Liver (tissue), 9 donors: ENCODE data around the gene MAP1S. TPM values are rescaled to one million over a fixed set of nuclear protein-coding genes. Genes with fewer than 3 reads are reported as not detected.
A peak's percentile ranks its signal among the peaks of the same experiment; 100 is the strongest.

ENCODE experiments used
- DNase-seq: peaks from one replicate; pipeline ENCODE4 v3.0.0-alpha.2; 2017; ENCODE audit warnings: low spot score
- H3K27ac ChIP-seq, 2 donors: one replicate each; pipeline ENCODE4 v1.7.0; 2013; ENCODE audit warnings: inconsistent platforms in 2 of 2, low read length in 2 of 2, control low read depth in 1 of 2, low read depth in 1 of 2, mild to moderate bottlenecking in 1 of 2
- H3K27me3 ChIP-seq, 4 donors: one replicate each; pipeline versions ENCODE4 v1.6.1 to v1.7.0; 2013; ENCODE audit warnings: low read length in 3 of 4, inconsistent platforms in 1 of 4, mild to moderate bottlenecking in 1 of 4, moderate library complexity in 1 of 4; ENCODE audit not compliant: control insufficient read depth in 4 of 4, insufficient read depth in 4 of 4
- H3K36me3 ChIP-seq, 4 donors: one replicate each; pipeline versions ENCODE4 v1.6.1 to v1.7.0; 2013; ENCODE audit warnings: low read length in 3 of 4, mild to moderate bottlenecking in 3 of 4, low read depth in 1 of 4, moderate library complexity in 1 of 4; ENCODE audit not compliant: control insufficient read depth in 4 of 4, insufficient read depth in 3 of 4
- H3K4me1 ChIP-seq, 4 donors: one replicate each; pipeline versions ENCODE4 v1.6.1 to v1.7.0; 2013; ENCODE audit warnings: low read length in 3 of 4, mild to moderate bottlenecking in 3 of 4, moderate library complexity in 1 of 4; ENCODE audit not compliant: control insufficient read depth in 4 of 4, insufficient read depth in 4 of 4
- H3K4me3 ChIP-seq, 3 donors: one replicate each; pipeline versions ENCODE4 v1.6.1 to v1.7.0; 2013; ENCODE audit warnings: low read length in 3 of 3, control low read depth in 1 of 3, low read depth in 1 of 3, mild to moderate bottlenecking in 1 of 3
- H3K9ac ChIP-seq, 2 donors: one replicate each; pipeline ENCODE4 v1.7.0; 2013; ENCODE audit warnings: low read length in 2 of 2, mild to moderate bottlenecking in 2 of 2, moderate library complexity in 2 of 2, control low read depth in 1 of 2, low read depth in 1 of 2
- H3K9me3 ChIP-seq, 4 donors: one replicate each; pipeline versions ENCODE4 v1.6.1 to v1.7.0; 2013; ENCODE audit warnings: low read length in 3 of 4; ENCODE audit not compliant: control insufficient read depth in 4 of 4
- EGR1 ChIP-seq, 2 donors: IDR thresholded peaks; 2 replicates each; pipeline ENCODE4 v1.6.1; 2016 to 2018; ENCODE audit warnings: antibody characterized with exemption in 2 of 2, low read depth in 2 of 2
- HNF4A ChIP-seq, 2 donors: conservative IDR thresholded peaks; 2 replicates each; pipeline ENCODE4 v1.6.1; 2016; ENCODE audit warnings: antibody characterized with exemption in 2 of 2, mild to moderate bottlenecking in 2 of 2
- NR2F2 ChIP-seq: IDR thresholded peaks from 2 replicates; pipeline ENCODE4 v1.6.1; 2016; ENCODE audit warnings: antibody characterized with exemption
- YY1 ChIP-seq: IDR thresholded peaks from 2 replicates; pipeline ENCODE4 v1.6.1; 2016; ENCODE audit warnings: antibody characterized with exemption, mild to moderate bottlenecking
- WGBS: extraction: QIAGEN DNeasy Blood & Tissue Kit; methylation state at CpG from one replicate; pipeline ENCODE4 v1.1.7; 2013; 5-methylcytosine and 5-hydroxymethylcytosine counted together
- polyA plus RNA-seq, 2 donors: library from polyadenylated mRNA; stranded (reverse) in 1 of 2; unstranded in 1 of 2; fragments of 200-250 nt in 1 of 2; fragments of >200 nt in 1 of 2; fragmentation: Nextera tagmentation in 1 of 2; extraction: Ambion mirVana in 1 of 2; gene quantifications; one replicate each; pipeline versions ENCODE4 v1.2.1 to v1.2.3, GENCODE V29; 2013 to 2015
- total RNA-seq, 2 donors: library from RNA; depleted of rRNA; stranded (reverse); fragments of >200 nt; gene quantifications; one replicate each; pipeline ENCODE4 v1.2.3, GENCODE V29; 2014
- TF ChIP-seq, protein P1 (sequence below): IDR thresholded peaks from 2 replicates; pipeline ENCODE4 v1.6.1; 2016; ENCODE audit warnings: antibody characterized with exemption
- TF ChIP-seq, protein P2 (sequence below): IDR thresholded peaks from 2 replicates; pipeline ENCODE4 v1.6.1; 2016; ENCODE audit warnings: antibody characterized with exemption, mild to moderate bottlenecking
- TF ChIP-seq, protein P3 (sequence below): IDR thresholded peaks from 2 replicates; pipeline ENCODE4 v1.6.1; 2016; ENCODE audit warnings: antibody characterized with exemption
- donor health status: healthy.
- donor health status: healthy.
- donor health status: healthy.
- donor health status: healthy.
- donor health status: healthy.

MAP1S gene
- total and polyA plus RNA-seq, 4 donors, result 8.2 to 20.3 (median 10.6) TPM

DNA sequence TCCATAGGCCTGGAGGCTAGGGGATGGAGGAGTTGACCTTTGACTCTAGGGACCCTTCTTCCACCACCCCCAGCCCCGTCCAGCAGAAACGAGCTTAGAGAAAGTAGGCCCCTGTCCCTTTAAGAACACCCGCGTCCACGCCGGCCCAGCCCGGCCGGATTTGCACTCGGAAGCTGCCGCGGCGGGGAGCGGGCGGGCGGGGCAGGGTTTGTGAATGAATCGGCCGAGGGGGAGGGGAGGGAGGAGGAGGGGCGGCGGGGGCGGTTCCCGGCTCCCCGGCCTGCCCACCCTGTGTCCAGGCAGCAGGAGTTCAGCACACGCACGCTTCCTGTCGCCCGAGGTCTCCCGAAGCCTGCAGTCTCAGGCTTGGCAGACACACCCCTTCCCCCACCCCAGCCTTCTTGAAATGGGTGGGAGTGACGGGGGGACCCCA is 32.7 kb upstream of the MAP1S start:
- under 1% methylated on average over 28 of the region's 28 CpGs for WGBS
- H3K27ac ChIP-seq, result no peak overlapping the region
- DNase-seq, result no peak
- H3K4me3 ChIP-seq, result no peak overlapping the region
- no peaks in the 10 kb centered on the region for H3K9me3 ChIP-seq
- H3K9ac ChIP-seq, result no peak overlapping the region
- H3K36me3 ChIP-seq, result no peaks in the 10 kb centered on the region
- peaks cover 0 to 8% (median 1%) of the 10 kb centered on the region in 4 donors for H3K4me1 ChIP-seq
- TF ChIP-seq, protein P1, sequence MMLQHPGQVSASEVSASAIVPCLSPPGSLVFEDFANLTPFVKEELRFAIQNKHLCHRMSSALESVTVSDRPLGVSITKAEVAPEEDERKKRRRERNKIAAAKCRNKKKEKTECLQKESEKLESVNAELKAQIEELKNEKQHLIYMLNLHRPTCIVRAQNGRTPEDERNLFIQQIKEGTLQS, result no peak
- peaks cover 0 to 14% (median 4%) of the 10 kb centered on the region in 4 donors for H3K27me3 ChIP-seq

DNA sequence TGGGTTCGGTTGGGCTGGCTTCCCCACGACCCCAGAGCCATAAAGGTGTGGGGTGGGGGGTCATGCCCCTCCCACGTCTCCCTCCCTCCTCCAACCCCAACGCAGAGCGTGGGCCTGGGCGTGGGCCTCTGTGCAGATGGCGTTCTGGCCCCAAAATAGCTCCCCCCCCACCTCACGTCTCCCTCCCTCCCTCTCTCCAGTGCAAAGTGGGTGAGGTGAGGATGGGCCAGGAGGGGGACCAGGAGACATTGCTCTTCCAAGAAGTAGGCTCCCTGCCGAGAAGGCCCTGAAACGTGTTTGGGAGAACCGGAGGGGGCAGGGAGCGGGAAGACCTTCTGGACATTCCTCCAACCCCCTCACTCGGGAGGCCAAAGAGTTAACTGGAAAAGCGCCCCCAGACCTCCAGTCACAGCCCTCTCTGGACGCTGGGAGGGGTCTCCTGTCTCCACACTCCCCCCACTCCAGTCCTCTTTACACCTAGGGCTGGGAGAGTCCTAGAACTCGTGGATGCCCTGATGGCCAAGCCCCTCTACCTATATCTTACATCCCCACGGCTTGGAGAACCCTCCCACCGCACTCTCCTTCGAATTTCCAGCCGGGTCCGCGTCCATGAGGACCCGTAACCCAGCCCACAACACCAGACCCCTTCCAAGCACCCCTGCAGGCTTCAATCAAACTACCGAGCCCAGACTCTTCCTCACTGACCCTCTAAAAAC is 32.0 kb upstream of the MAP1S start:
- WGBS, result 4% methylated on average over 24 of the region's 24 CpGs

DNA sequence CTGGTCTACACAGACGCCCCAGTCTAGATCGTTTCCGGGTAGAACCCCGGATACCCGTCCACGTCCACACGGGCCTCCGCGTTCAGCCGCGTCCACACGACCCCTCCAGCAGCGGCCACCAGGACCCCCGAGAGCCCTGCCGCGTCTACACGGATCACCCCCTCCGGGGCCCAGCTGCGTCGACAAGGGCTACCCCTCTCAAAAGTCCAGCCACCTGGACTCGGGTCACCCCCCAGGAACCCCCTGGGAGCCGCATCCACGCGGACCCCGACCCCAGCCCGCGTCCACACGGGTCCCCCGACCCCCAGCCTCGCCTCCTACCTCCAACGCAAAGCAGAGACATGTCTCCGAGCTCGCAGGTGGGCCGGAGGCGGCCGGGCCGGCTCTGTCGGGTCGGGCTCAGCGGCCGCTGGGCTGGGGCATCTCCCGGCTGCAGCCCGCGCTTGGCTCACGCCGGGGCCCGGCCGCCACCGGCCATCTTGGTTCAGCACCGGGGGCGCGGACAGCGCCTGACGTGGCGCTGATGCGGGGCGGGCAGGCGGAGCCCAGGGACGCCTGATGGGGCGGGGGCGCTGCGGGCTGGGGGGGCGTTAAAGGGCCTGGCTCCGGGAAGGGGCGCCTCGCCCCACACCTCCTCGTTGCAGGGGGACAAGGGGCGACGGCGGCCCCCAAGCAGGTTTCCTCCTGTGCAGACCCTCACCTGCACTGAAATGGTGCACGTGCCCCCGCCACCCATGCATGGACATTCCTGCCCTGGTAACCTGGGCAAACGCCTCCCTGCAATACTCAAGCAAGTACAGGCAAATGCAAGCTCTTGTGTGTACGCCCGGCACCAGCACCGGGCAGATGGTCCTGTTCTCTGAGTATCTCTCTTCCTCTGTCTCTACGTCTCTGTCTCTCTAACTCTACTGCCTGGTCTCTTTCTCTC is 31.2 kb upstream of the MAP1S start, which contains the start of gene UNC13A:
Gene UNC13A, minus strand, starts transcription at position 498 of the 928 bp plus-strand sequence. Its CDS starts 155 bp downstream, at position 343.
- H3K9ac ChIP-seq, result no peak within 1 kb of the TSS
- H3K27ac ChIP-seq, result no peak within 1 kb of the TSS
- peak; percentile 62 for DNase-seq
- H3K9me3 ChIP-seq, result no peaks in the 10 kb centered on the region
- H3K4me1 ChIP-seq, result peaks cover 0 to 8% (median 1%) of the 10 kb centered on the region in 4 donors
- peaks cover 0 to 14% (median 4%) of the 10 kb centered on the region in 4 donors for H3K27me3 ChIP-seq
- no peak within 1 kb of the TSS for H3K4me3 ChIP-seq
- no peak for TF ChIP-seq EGR1 (IDR thresholded peaks at IDR 0.05; ENCODE audit: low read depth in 2 of 2)
- TF ChIP-seq, protein P2, sequence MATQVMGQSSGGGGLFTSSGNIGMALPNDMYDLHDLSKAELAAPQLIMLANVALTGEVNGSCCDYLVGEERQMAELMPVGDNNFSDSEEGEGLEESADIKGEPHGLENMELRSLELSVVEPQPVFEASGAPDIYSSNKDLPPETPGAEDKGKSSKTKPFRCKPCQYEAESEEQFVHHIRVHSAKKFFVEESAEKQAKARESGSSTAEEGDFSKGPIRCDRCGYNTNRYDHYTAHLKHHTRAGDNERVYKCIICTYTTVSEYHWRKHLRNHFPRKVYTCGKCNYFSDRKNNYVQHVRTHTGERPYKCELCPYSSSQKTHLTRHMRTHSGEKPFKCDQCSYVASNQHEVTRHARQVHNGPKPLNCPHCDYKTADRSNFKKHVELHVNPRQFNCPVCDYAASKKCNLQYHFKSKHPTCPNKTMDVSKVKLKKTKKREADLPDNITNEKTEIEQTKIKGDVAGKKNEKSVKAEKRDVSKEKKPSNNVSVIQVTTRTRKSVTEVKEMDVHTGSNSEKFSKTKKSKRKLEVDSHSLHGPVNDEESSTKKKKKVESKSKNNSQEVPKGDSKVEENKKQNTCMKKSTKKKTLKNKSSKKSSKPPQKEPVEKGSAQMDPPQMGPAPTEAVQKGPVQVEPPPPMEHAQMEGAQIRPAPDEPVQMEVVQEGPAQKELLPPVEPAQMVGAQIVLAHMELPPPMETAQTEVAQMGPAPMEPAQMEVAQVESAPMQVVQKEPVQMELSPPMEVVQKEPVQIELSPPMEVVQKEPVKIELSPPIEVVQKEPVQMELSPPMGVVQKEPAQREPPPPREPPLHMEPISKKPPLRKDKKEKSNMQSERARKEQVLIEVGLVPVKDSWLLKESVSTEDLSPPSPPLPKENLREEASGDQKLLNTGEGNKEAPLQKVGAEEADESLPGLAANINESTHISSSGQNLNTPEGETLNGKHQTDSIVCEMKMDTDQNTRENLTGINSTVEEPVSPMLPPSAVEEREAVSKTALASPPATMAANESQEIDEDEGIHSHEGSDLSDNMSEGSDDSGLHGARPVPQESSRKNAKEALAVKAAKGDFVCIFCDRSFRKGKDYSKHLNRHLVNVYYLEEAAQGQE, result peak; percentile 97
- TF ChIP-seq YY1, result no peak
- no peaks in the 10 kb centered on the region for H3K36me3 ChIP-seq
- WGBS, result 4% methylated on average over 77 of the region's 77 CpGs

More for the DNA sequence above, 32.0 kb upstream of the MAP1S start:
- no peak overlapping the region for H3K4me3 ChIP-seq
- no peaks in the 10 kb centered on the region for H3K36me3 ChIP-seq
- H3K9ac ChIP-seq, result no peak overlapping the region
- H3K4me1 ChIP-seq, result peaks cover 0 to 8% (median 1%) of the 10 kb centered on the region in 4 donors
- H3K27ac ChIP-seq, result no peak overlapping the region
- peaks cover 0 to 14% (median 4%) of the 10 kb centered on the region in 4 donors for H3K27me3 ChIP-seq
- DNase-seq, result no peak
- TF ChIP-seq, protein P3, sequence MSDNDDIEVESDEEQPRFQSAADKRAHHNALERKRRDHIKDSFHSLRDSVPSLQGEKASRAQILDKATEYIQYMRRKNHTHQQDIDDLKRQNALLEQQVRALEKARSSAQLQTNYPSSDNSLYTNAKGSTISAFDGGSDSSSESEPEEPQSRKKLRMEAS, result no peak
- TF ChIP-seq YY1 (no peak), HNF4A (conservative IDR thresholded peaks at IDR 0.05) (no peak), EGR1 (IDR thresholded peaks at IDR 0.05; ENCODE audit: low read depth in 2 of 2) (no peak), NR2F2 (no peak)
- no peaks in the 10 kb centered on the region for H3K9me3 ChIP-seq
